GM21619 (cell line): ENCODE data around the gene BLTP2.

Source experiments
- ATAC-seq: cut with Tn5 transposase; IDR thresholded peaks from one replicate; pipeline ENCODE4 v1.9.1; 2021; ENCODE audit not compliant: unreplicated experiment

BLTP2 gene

GRCh38 chr17:28599311-28600184, 45.4 kb downstream of the BLTP2 start:
- ATAC-seq = peak; percentile 34

- peak; percentile 78 for ATAC-seq
Measured at GRCh38 chr17:28598799-28599310, 46.1 kb downstream of the BLTP2 start, which contains the start of gene SPAG5. Gene SPAG5 (minus strand): TSS chr17:28599025. CDS start chr17:28598946, 79 bp downstream.

- ATAC-seq = no peak
Measured at GRCh38 chr17:28598389-28598788, 46.6 kb downstream of the BLTP2 start.

- ATAC-seq = no peak
Measured at GRCh38 chr17:28597606-28598383, 47.2 kb downstream of the BLTP2 start.
